ENCODE results near the gene CD99L2.

Gene CD99L2

GRCh38 chrX:150898343-150899190 is at the start of gene CD99L2:
Gene CD99L2, minus strand, starts transcription at chrX:150898668. Its CDS starts 80 bp downstream, at chrX:150898588.
- peak; percentile 43 to 57 for DNase-seq

DNA sequence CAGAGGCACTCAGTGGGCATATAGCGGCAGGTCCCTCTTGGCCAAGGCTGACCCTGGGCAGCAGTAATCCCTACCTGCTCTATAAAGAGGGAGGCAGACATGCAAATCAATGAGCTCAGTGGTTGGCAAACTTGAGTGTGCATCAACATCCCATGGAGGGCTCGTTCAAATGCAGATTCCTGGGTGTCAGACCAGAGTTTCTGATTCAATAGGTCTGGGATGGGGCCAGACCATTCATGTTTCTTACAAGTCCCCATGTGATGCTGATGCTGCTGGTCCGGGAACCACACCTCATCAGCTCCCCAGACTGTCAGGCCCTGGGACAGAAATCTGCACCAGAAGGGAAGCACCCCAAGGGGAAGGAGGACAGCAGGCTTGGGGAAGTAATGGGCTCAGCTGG is 45.8 kb upstream of the CD99L2 start:
- DNase-seq = no peak

DNA sequence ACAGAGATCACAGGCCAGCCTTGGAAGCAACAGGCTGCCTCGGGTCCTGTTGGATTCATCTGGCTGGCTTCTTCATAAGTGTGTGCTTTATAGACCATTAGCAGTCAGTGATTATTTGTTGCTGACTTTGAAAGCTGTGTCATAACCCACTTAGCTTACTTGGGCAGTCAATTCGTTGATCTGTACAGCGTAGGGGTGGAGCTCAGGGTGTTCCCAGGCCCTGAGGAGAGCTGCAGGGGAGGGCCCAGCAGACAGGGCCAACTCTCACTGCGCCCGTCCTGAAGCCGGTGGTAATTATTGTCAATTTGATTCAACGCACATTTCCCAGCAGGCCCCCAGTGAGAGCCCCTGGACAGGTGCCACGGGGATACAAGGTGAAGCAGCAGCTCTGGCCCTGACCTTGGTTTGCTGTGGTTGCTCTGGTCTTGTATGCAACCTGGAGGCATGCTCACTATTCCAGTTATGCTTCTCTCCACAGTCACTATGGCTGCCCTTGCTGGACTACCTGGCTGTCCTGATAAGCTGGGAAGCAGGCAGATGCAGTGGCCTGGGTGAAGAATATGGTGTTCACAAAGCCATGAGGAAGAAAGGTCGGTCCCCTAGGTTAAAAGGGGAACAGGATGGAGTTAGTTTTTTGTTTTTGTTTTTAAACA is 44.6 kb upstream of the CD99L2 start:
- DNase-seq = no peak

GRCh38 chrX:150941580-150941979 is 43.1 kb upstream of the CD99L2 start:
- DNase-seq = no peak

DNA sequence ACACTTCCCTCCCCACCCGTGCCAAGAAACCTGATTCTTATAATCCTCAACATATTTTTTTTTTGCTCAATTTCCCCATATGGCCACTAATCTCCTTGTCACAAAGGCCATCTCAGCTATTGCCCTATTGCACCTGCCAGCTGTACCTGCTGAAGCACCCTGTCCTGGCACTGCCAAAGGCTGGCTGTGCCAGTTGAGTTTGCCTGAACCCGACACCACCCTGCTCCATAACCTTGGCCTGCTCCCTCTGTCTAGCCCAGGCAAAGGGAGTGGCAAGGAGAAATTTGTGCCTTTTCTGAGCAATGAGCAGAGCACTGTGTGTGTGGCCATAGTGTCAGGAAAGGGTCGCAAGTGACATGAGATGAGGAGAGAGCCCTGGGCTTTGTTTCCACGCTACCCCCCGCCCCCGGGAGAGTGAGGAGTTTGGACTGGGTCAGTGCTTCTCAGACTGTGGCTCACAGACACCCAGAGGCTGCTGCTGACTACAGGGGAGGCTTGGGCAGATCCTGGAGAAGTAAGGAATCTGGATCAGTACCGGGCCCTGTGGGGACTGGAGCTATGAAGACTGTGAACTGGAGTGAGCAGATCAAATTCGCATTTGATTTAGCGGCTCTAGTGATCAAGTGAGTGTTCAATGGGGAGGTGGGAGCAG is 42.5 kb upstream of the CD99L2 start:
- DNase-seq = no peak

GRCh38 chrX:150936556-150936955 is 38.1 kb upstream of the CD99L2 start:
- DNase-seq = no peak

DNA sequence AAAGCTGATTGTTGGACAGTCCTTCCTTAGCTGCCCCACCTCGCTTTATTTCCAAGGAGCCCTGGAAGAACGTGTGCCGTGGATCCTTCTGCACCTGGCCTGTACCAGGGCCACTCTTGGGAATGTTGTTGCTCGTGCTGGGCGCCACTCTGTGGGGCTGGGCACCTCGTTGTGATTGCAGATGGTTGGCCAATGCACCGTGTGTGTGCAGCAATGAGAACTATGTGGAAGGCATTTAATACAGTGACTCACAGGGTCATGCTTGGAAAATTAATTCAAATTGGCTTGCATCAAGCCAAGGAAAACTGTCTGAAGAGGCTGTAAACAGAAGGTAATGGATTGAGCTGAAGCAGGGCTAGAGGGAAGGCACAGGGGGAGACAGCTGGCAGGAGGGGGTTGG is 37.0 kb upstream of the CD99L2 start:
- DNase-seq = no peak

- no peak for DNase-seq
These were observed 36.0 kb upstream of the CD99L2 start for GRCh38 chrX:150934453-150934852.

- DNase-seq = no peak
These were observed 35.5 kb upstream of the CD99L2 start for GRCh38 chrX:150933945-150934350.

- DNase-seq = no peak
These were observed 30.6 kb upstream of the CD99L2 start for GRCh38 chrX:150929058-150929457.

GRCh38 chrX:150926791-150927190 is 28.3 kb upstream of the CD99L2 start:
- DNase-seq = no peak

- DNase-seq = no peak
These were observed 27.8 kb upstream of the CD99L2 start for GRCh38 chrX:150926304-150926703.

GRCh38 chrX:150919401-150919800 is 20.9 kb upstream of the CD99L2 start:
- DNase-seq = peak; percentile 4 to 26

DNA sequence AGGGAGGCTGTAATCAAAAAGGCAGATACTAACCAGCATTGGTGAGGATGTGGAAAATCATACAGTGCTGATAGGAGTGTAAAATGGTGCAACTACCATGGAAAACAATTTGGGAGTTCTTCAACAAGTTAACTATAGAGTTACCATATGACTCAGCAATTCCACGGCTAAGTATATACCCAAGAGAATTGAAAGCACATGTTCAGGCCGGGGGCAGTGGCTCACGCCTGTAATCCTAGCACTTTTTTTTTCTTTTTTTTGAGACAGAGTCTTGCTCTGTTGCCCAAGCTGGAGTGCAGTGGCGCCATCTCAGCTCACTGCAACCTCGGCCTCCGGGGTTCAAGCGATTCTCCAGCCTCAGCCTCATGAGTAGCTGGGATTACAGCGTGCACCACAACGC is 15.0 kb upstream of the CD99L2 start:
- DNase-seq = no peak

DNA sequence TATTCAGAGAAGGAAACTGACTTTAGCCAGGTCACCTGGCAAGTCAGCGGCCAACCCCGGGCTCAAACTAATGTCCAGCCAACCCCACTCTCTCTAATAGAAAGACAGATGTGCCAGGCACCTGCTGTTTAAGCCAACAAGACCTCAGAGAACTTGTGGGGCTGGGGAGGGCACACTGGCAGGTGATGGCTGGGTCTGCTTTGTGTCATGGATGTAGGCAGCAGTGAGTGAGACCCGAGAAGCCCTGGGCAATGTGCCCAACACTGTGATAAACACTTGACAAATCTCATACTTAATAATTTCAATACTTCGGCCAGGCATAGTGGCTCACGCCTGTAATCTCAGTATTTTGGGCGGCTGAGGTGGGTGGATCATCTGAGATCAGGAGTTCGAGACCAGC is 9.0 kb upstream of the CD99L2 start:
- DNase-seq = no peak

DNA sequence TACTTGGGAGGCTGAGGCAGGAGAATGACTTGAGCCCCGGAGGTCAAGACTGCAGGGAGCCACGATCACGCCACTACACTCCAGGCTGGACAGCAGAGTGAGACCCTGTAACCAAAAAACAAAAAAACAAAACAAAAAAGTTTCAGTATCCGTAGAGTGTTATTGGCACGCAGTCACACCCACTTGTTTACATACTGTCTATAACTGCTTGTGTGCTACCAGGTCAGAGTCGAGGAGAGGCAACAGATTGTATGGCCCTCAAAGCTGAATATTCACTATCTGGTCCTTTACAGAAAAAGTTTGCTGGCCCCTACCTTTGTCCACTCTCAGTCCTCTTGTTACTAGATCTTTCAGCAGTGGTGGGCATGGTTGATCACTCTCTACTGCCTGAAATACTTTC is 8.2 kb upstream of the CD99L2 start:
- no peak for DNase-seq

GRCh38 chrX:150905293-150905692 is 6.8 kb upstream of the CD99L2 start:
- DNase-seq = no peak

DNA sequence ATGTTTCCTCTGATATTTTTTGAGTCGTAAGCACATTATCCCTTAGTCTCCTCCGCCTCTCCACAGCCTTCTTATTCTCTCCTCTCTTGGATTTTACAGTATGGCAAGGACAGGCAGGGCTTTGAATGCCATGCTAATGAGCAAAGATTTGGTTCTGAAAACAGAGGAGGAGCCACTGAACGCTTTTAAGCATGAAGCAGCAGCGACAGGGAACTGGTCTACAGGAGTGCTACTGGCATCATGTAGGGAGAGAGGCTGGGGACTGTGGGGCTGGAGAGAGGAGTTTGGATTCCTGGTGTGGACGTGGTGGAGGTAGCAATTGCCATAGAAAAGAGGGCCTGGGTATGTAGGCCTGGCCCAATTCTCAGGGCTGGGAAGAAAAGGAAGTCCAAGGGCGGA is 4.6 kb upstream of the CD99L2 start:
- no peak for DNase-seq

- DNase-seq = no peak
These were observed 4.1 kb upstream of the CD99L2 start for GRCh38 chrX:150902434-150903109.

DNA sequence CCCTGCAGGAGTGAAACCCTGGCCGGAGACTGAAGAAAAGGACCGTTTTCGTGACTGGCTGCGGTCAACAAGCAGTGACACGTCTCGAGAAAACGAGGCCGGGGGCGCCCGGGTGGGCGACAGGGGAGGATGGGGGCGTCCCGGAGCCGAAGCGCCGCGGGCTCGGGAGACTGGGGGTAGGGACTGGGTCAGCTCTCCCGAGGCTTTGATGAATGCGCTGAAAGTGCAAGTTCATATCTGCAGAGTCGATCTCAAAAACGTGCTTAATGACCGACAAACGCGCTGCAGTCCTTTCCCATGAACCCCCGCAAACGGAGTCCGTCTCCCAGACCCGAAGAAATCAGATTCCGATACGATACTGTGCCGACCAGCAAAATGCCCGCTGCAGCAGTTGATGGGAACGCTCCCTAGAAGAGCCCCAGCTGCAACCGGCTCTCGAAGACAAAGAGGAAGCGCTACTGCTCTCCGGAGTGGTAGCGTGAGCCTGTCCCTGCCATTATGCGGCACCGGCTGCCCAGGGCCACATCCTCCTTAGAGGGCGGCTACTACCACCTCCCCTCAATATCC is 806 bp upstream of the CD99L2 start:
- peak; percentile 27 to 48 for DNase-seq

GRCh38 chrX:150897421-150898320 is 797 bp downstream of the CD99L2 start:
- peak; percentile 2 to 14 for DNase-seq

DNA sequence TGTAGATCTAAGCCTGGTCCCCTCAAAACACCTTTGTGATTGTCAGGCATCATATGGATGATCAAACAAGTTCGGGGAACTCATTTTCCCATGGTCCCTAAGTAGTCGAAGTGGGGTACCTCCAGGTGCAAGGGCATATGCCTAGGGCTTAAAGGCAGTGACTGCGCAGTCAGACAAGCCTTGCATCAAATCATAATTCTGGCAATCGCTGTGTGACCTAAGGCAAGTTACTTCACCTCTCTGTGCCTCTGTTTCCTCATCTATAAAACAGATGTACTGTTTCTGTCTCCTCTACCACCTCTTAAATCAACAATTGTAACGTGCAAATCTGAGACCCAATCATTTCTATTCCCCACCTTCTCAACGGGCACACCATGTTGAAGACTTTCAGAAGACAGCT is 1.8 kb downstream of the CD99L2 start:
- no peak for DNase-seq

Measured in Kasumi-1 (cell line).